OCI-LY3 (cell line): ENCODE measurements around the gene PMIS2.

ENCODE experiments used
- H2AFZ ChIP-seq: fragments of 200-600, 300-600 bp; shearing (Covaris generic); 2 replicates; pipeline ENCODE4 v1.6.0; 2014; ENCODE audit warnings: antibody characterized with exemption, low read depth, low read length
- H3K27ac ChIP-seq: fragments of 200-600, 300-600 bp; sonication (generic); 2 replicates; pipeline ENCODE4 v1.5.1; 2014; ENCODE audit warnings: mild to moderate bottlenecking, low read length, moderate library complexity, mixed read lengths
- H3K27me3 ChIP-seq: fragments of 200-600, 300-600 bp; sonication (generic); 2 replicates; pipeline ENCODE4 v1.6.1; 2014; ENCODE audit warnings: low read depth, low read length, mixed read lengths
- H3K36me3 ChIP-seq: fragments of 200-600, 300-600 bp; sonication (generic); replicated peaks from 2 replicates; pipeline ENCODE3; 2014; ENCODE audit warnings: low read depth, low read length, mixed read lengths
- H3K4me1 ChIP-seq: fragments of 300-600, 200-600 bp; sonication (generic); 2 replicates; pipeline ENCODE4 v1.6.1; 2014; ENCODE audit warnings: low read length, mixed read lengths
- H3K4me2 ChIP-seq: fragments of 200-600, 300-600 bp; sonication (generic); 2 replicates; pipeline ENCODE4 v1.6.1; 2014; ENCODE audit warnings: low read length, mixed read lengths
- H3K4me3 ChIP-seq: fragments of 300-600, 200-600 bp; sonication (generic); 2 replicates; pipeline ENCODE4 v1.5.1; 2014; ENCODE audit warnings: antibody characterized with exemption, mild to moderate bottlenecking, low read length, moderate library complexity
- H3K79me2 ChIP-seq: fragments of 300-600, 200-600 bp; shearing (Covaris generic); 2 replicates; pipeline ENCODE4 v1.6.1; 2014; ENCODE audit warnings: mild to moderate bottlenecking, low read length, mixed read lengths
- H3K9ac ChIP-seq: fragments of 300-600, 200-600 bp; shearing (Covaris generic); 2 replicates; pipeline ENCODE4 v1.6.0; 2014; ENCODE audit warnings: mild to moderate bottlenecking, low read length, moderate library complexity
- H3K9me3 ChIP-seq: fragments of 200-600, 300-600 bp; shearing (Covaris generic); 2 replicates; pipeline ENCODE4 v1.6.1; 2014; ENCODE audit warnings: low read length, mixed read lengths; ENCODE audit not compliant: insufficient read depth
- H4K20me1 ChIP-seq: fragments of 200-600, 300-600 bp; sonication (generic); 2 replicates; pipeline ENCODE4 v1.6.1; 2016; ENCODE audit warnings: low read length, mixed read lengths; ENCODE audit not compliant: insufficient read depth
- CTCF ChIP-seq: fragments of 200-600, 300-600 bp; sonication (generic); IDR thresholded peaks from 2 replicates; pipeline ENCODE4 v1.5.1; 2014; ENCODE audit warnings: antibody characterized with exemption, low read length, low read depth
- EZH2phosphoT487 ChIP-seq: fragments of 200-600 bp; shearing (Covaris generic); IDR thresholded peaks from 2 replicates; pipeline ENCODE4 v1.6.1; 2018; ENCODE audit warnings: antibody characterized with exemption, mixed run types, low read depth

PMIS2 gene

GRCh38 chr19:35555301-35556005, 30.5 kb upstream of the PMIS2 start:
- no peak overlapping the region for H3K4me3 ChIP-seq
- no peak overlapping the region for H3K27ac ChIP-seq
- H3K9ac ChIP-seq = no peak overlapping the region
- H2AFZ ChIP-seq = no peak overlapping the region
- TF ChIP-seq EZH2phosphoT487 (no peak), CTCF (peak; percentile 54)
- no peaks in the 10 kb centered on the region for H3K79me2 ChIP-seq
- no peaks in the 10 kb centered on the region for H3K9me3 ChIP-seq
- peaks cover 5% of the 10 kb centered on the region for H3K36me3 ChIP-seq
- peaks cover 6% of the 10 kb centered on the region for H3K27me3 ChIP-seq
- peaks cover 14% of the 10 kb centered on the region for H3K4me1 ChIP-seq
- no peak overlapping the region for H3K4me2 ChIP-seq
- no peaks in the 10 kb centered on the region for H4K20me1 ChIP-seq

GRCh38 chr19:35556025-35556590, 29.9 kb upstream of the PMIS2 start:
- Histone ChIP-seq H3K4me2 (no peak overlapping the region), H3K9me3 (no peaks in the 10 kb centered on the region), H3K4me3 (no peak overlapping the region), H4K20me1 (no peaks in the 10 kb centered on the region), H3K36me3 (no peaks in the 10 kb centered on the region), H2AFZ (no peak overlapping the region), H3K79me2 (no peaks in the 10 kb centered on the region), H3K27ac (no peak overlapping the region), H3K4me1 (peaks cover 14% of the 10 kb centered on the region), H3K27me3 (peaks cover 8% of the 10 kb centered on the region), H3K9ac (no peak overlapping the region)
- TF ChIP-seq EZH2phosphoT487 (no peak), CTCF (no peak)

- Histone ChIP-seq H3K36me3 (no peaks in the 10 kb centered on the region), H3K27me3 (peaks cover 12% of the 10 kb centered on the region), H3K27ac (no peak overlapping the region), H3K9me3 (no peaks in the 10 kb centered on the region), H3K79me2 (no peaks in the 10 kb centered on the region), H4K20me1 (no peaks in the 10 kb centered on the region), H2AFZ (no peak overlapping the region), H3K4me1 (peaks cover 14% of the 10 kb centered on the region), H3K4me3 (no peak overlapping the region), H3K4me2 (no peak overlapping the region), H3K9ac (no peak overlapping the region)
- TF ChIP-seq EZH2phosphoT487 = no peak
- no peak for TF ChIP-seq CTCF
These were observed 29.0 kb upstream of the PMIS2 start for GRCh38 chr19:35556846-35557538.

GRCh38 chr19:35557539-35558399, 28.2 kb upstream of the PMIS2 start:
- H3K36me3 ChIP-seq = no peaks in the 10 kb centered on the region
- H3K4me2 ChIP-seq = no peak overlapping the region
- peaks cover 14% of the 10 kb centered on the region for H3K4me1 ChIP-seq
- no peaks in the 10 kb centered on the region for H3K79me2 ChIP-seq
- H3K9ac ChIP-seq = no peak overlapping the region
- no peak overlapping the region for H3K4me3 ChIP-seq
- no peaks in the 10 kb centered on the region for H4K20me1 ChIP-seq
- TF ChIP-seq CTCF (no peak), EZH2phosphoT487 (no peak)
- H3K27ac ChIP-seq = no peak overlapping the region
- H2AFZ ChIP-seq = no peak overlapping the region
- H3K27me3 ChIP-seq = peaks cover 12% of the 10 kb centered on the region
- no peaks in the 10 kb centered on the region for H3K9me3 ChIP-seq
